ENCODE data around the gene AFAP1. TPM values are rescaled to one million over a fixed set of nuclear protein-coding genes. Genes with fewer than 3 reads are reported as not detected.

Gene AFAP1
- total RNA-seq, 1 experiment from 2014 or later, result 22.5 TPM

DNA sequence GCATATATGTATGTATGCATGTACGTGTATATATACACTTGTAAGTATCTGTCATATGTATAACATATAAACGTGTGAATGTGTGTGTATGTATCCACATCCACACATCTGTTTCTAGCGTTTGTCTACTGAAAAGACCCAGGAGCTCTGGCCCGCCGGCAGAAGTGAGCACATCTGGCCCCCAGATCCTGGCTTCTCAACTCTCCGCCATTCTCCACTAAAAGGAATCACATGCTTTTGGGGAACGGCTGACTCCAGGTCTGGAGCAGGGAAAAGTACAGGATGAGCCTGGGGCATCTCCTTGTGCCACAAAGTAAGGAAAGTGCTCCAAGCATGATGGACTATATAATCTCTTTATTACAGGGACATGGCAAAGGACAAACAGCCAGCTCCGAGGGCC, 143.7 kb downstream of the AFAP1 start:
- Mint-ChIP-seq H3K9me3 (ENCODE audit: unreplicated experiment) (no peaks in the 10 kb centered on the region), H3K36me3 (ENCODE audit: insufficient read depth, unreplicated experiment) (peaks cover 46% of the 10 kb centered on the region), H3K4me3 (ENCODE audit: unreplicated experiment) (no peak overlapping the region), H3K27ac (ENCODE audit: low read depth, unreplicated experiment) (no peak overlapping the region), H3K4me1 (ENCODE audit: insufficient read depth, unreplicated experiment) (no peaks in the 10 kb centered on the region), H3K27me3 (ENCODE audit: insufficient read depth, unreplicated experiment) (no peaks in the 10 kb centered on the region)
- no TSS peak for BruUV-seq (replicated peaks)
- intact Hi-C loops (cut with micrococcal nuclease), result no loop called here
- CTCF ChIA-PET, result interaction anchor here (0.6 to 2.0 kb wide), 2 partner anchors 9 to 325 kb away, joined by 3 to 7 read pairs; no protein-coding TSS in a partner anchor
- TF ChIP-seq, protein P1, sequence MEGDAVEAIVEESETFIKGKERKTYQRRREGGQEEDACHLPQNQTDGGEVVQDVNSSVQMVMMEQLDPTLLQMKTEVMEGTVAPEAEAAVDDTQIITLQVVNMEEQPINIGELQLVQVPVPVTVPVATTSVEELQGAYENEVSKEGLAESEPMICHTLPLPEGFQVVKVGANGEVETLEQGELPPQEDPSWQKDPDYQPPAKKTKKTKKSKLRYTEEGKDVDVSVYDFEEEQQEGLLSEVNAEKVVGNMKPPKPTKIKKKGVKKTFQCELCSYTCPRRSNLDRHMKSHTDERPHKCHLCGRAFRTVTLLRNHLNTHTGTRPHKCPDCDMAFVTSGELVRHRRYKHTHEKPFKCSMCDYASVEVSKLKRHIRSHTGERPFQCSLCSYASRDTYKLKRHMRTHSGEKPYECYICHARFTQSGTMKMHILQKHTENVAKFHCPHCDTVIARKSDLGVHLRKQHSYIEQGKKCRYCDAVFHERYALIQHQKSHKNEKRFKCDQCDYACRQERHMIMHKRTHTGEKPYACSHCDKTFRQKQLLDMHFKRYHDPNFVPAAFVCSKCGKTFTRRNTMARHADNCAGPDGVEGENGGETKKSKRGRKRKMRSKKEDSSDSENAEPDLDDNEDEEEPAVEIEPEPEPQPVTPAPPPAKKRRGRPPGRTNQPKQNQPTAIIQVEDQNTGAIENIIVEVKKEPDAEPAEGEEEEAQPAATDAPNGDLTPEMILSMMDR (IDR thresholded peaks at IDR 0.05; ENCODE audit: unreplicated experiment), result no peak
- POLR2A ChIA-PET, result no interaction called here
- DNase-seq (ENCODE audit: unreplicated experiment), result no peak

- H3K27ac Mint-ChIP-seq (ENCODE audit: low read depth, unreplicated experiment), result no peak overlapping the region
- peaks cover 27% of the 10 kb centered on the region for H3K36me3 Mint-ChIP-seq (ENCODE audit: insufficient read depth, unreplicated experiment)
- DNase-seq (ENCODE audit: unreplicated experiment), result no peak
- H3K9me3 Mint-ChIP-seq (ENCODE audit: unreplicated experiment), result no peaks in the 10 kb centered on the region
- no TSS peak for BruUV-seq (replicated peaks)
- CTCF ChIA-PET, result interaction anchor here (0.7 to 3.9 kb wide), 5 partner anchors 10 to 1492 kb away, joined by 3 to 23 read pairs (median 5); no protein-coding TSS in a partner anchor
- intact Hi-C loops (cut with micrococcal nuclease), result no loop called here
- TF ChIP-seq, protein P1 (IDR thresholded peaks at IDR 0.05; ENCODE audit: unreplicated experiment), result no peak
- H3K4me1 Mint-ChIP-seq (ENCODE audit: insufficient read depth, unreplicated experiment), result no peaks in the 10 kb centered on the region
- H3K27me3 Mint-ChIP-seq (ENCODE audit: insufficient read depth, unreplicated experiment), result no peaks in the 10 kb centered on the region
- POLR2A ChIA-PET, result no interaction called here
- H3K4me3 Mint-ChIP-seq (ENCODE audit: unreplicated experiment), result no peak overlapping the region
These were observed 146.5 kb downstream of the AFAP1 start for GRCh38 chr4:7793186-7793585.

GRCh38 chr4:7792616-7793015, 147.0 kb downstream of the AFAP1 start:
- TF ChIP-seq, protein P1 (IDR thresholded peaks at IDR 0.05; ENCODE audit: unreplicated experiment), result no peak
- no TSS peak for BruUV-seq (replicated peaks)
- Mint-ChIP-seq H3K9me3 (ENCODE audit: unreplicated experiment) (no peaks in the 10 kb centered on the region), H3K36me3 (ENCODE audit: insufficient read depth, unreplicated experiment) (peaks cover 24% of the 10 kb centered on the region), H3K4me3 (ENCODE audit: unreplicated experiment) (no peak overlapping the region), H3K27me3 (ENCODE audit: insufficient read depth, unreplicated experiment) (no peaks in the 10 kb centered on the region), H3K4me1 (ENCODE audit: insufficient read depth, unreplicated experiment) (no peaks in the 10 kb centered on the region), H3K27ac (ENCODE audit: low read depth, unreplicated experiment) (no peak overlapping the region)
- no peak for DNase-seq (ENCODE audit: unreplicated experiment)
- CTCF ChIA-PET, result interaction anchor here (0.7 to 3.9 kb wide), 4 partner anchors 10 to 1491 kb away, joined by 3 to 23 read pairs (median 8); no protein-coding TSS in a partner anchor
- intact Hi-C loops (cut with micrococcal nuclease), result no loop called here
- POLR2A ChIA-PET, result no interaction called here

DNA sequence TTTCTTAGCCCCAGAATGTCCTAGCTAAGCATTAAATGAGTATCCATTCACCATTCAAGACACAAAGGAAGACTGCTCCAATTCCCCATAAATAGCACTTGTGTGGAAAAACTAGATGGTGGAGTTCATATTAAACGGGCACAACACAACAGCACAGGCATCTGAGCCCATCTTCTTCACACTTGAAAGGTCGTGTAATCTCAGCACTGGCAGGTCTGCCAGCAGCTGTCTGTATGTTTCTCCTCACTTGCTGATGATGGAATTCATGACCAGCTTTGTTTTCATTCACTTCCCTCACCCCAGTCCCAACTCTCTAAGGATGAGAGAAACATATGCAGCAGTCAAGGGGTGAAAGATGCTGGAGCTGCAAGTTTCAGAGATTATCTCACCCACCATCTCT, 148.7 kb downstream of the AFAP1 start:
- H3K36me3 Mint-ChIP-seq (ENCODE audit: insufficient read depth, unreplicated experiment), result peaks cover 21% of the 10 kb centered on the region
- TF ChIP-seq, protein P1 (IDR thresholded peaks at IDR 0.05; ENCODE audit: unreplicated experiment), result no peak
- H3K9me3 Mint-ChIP-seq (ENCODE audit: unreplicated experiment), result no peaks in the 10 kb centered on the region
- POLR2A ChIA-PET, result no interaction called here
- no peaks in the 10 kb centered on the region for H3K27me3 Mint-ChIP-seq (ENCODE audit: insufficient read depth, unreplicated experiment)
- intact Hi-C loops (cut with micrococcal nuclease), result no loop called here
- no peak overlapping the region for H3K4me3 Mint-ChIP-seq (ENCODE audit: unreplicated experiment)
- no TSS peak for BruUV-seq (replicated peaks)
- H3K4me1 Mint-ChIP-seq (ENCODE audit: insufficient read depth, unreplicated experiment), result no peaks in the 10 kb centered on the region
- CTCF ChIA-PET, result interaction anchor here (1.0 to 3.9 kb wide), 3 partner anchors 12 to 197 kb away, joined by 4 to 23 read pairs (median 14); no protein-coding TSS in a partner anchor
- H3K27ac Mint-ChIP-seq (ENCODE audit: low read depth, unreplicated experiment), result no peak overlapping the region
- DNase-seq (ENCODE audit: unreplicated experiment), result no peak

All from MCF 10A (cell line).